Measurements from ENCODE around the gene GLDC. TPM values are rescaled to one million over a fixed set of nuclear protein-coding genes. Genes with fewer than 3 reads are reported as not detected.

Gene GLDC
- total RNA-seq, 4 donors from 2014 or later = 0.17 to 2.5 TPM; not detected in 2

DNA sequence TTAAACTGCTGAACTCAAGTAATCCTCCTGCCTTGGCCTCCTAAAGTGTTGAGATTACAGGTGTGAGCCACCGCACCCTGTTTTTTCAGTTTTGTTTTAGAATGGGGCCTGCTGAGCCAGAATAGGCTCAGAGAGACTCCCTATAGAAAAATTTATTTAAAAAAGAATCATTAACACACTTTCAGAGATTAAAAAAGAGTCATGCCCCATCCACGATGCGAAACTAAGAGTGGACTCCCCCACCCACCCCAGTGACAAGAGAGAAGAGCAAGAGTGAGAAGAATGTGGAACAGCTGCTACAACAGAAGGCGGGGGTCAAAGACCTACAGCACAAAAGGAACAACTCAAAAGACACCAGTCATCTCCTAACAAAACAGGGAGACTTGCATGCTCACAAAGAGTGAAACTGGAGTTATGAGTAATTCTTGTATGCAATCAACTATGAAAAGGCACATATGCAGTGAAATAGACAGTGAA lies 47.2 kb downstream of the GLDC start:
- no peaks in the 10 kb centered on the region for H3K27me3 ChIP-seq
- H3K4me3 ChIP-seq = no peak overlapping the region
- intact Hi-C loops (cut with DNase I) = no loop called here
- TF ChIP-seq, protein P1, sequence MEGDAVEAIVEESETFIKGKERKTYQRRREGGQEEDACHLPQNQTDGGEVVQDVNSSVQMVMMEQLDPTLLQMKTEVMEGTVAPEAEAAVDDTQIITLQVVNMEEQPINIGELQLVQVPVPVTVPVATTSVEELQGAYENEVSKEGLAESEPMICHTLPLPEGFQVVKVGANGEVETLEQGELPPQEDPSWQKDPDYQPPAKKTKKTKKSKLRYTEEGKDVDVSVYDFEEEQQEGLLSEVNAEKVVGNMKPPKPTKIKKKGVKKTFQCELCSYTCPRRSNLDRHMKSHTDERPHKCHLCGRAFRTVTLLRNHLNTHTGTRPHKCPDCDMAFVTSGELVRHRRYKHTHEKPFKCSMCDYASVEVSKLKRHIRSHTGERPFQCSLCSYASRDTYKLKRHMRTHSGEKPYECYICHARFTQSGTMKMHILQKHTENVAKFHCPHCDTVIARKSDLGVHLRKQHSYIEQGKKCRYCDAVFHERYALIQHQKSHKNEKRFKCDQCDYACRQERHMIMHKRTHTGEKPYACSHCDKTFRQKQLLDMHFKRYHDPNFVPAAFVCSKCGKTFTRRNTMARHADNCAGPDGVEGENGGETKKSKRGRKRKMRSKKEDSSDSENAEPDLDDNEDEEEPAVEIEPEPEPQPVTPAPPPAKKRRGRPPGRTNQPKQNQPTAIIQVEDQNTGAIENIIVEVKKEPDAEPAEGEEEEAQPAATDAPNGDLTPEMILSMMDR (IDR thresholded peaks at IDR 0.05) = no peak
- no peak for TF ChIP-seq POLR2A (IDR thresholded peaks at IDR 0.05; ENCODE audit: low read depth)
- no peak for TF ChIP-seq POLR2AphosphoS5 (IDR thresholded peaks at IDR 0.05)
- no peak for TF ChIP-seq EP300 (IDR thresholded peaks at IDR 0.05)
- no peak for DNase-seq (ENCODE audit: extremely low spot score)
- H3K27ac ChIP-seq (replicated peaks in 1 of 4) = no peak overlapping the region
- no peaks in the 10 kb centered on the region for H3K36me3 ChIP-seq
- no peaks in the 10 kb centered on the region for H3K4me1 ChIP-seq
- no peaks in the 10 kb centered on the region for H3K9me3 ChIP-seq
- 75% methylated on average over 4 of the region's 4 CpGs for WGBS

DNA sequence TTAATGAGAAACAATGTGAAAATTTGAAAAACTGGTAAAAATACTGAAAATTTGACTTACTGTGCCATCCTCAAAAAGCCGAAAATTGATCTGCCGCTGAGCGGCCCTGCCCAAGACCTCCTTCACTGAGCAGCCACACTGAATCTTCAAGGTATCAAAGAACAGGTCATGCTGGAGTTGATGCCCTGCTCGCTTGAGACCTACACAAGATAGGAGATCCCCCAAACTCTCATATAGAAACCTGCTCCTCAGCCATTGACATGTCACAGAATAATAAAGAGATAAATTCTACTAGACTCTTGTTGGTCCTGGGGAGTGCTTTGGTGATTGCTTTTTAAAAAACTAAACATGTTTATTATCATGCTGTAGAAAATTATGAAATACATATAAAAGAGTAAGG lies 52.7 kb downstream of the GLDC start:
- Histone ChIP-seq H3K27ac (replicated peaks in 1 of 4) (no peak overlapping the region), H3K4me3 (no peak overlapping the region), H3K4me1 (no peaks in the 10 kb centered on the region), H3K9me3 (no peaks in the 10 kb centered on the region), H3K27me3 (no peaks in the 10 kb centered on the region), H3K36me3 (no peaks in the 10 kb centered on the region)
- intact Hi-C loops (cut with DNase I) = no loop called here
- TF ChIP-seq, protein P1 (IDR thresholded peaks at IDR 0.05) = no peak
- no peak for TF ChIP-seq POLR2A (IDR thresholded peaks at IDR 0.05; ENCODE audit: low read depth)
- no peak for TF ChIP-seq EP300 (IDR thresholded peaks at IDR 0.05)
- TF ChIP-seq POLR2AphosphoS5 (IDR thresholded peaks at IDR 0.05) = no peak
- no peak for DNase-seq (ENCODE audit: extremely low spot score)
- WGBS = 91% methylated on average over 4 of the region's 4 CpGs

DNA sequence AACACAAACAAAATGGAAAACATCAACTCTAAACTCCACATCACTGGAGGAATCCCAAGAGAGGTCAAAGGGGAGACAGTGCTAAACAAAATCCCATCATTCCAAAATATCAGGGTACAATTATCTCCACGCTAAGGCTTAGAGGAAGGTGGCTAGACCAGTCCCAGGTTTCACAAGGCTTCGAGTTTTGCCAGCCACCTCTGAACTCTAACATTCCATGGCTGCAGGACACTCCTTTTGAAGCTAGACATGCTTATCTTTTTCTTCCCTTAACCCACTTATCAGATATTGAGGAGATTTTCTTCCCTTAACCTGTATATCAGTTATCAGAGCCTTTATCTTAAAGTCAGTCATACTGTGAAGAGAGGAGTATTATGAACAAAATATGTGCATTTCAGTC lies 53.3 kb downstream of the GLDC start:
- no peaks in the 10 kb centered on the region for H3K9me3 ChIP-seq
- intact Hi-C loops (cut with DNase I) = no loop called here
- no peaks in the 10 kb centered on the region for H3K27me3 ChIP-seq
- H3K4me1 ChIP-seq = no peaks in the 10 kb centered on the region
- no peaks in the 10 kb centered on the region for H3K36me3 ChIP-seq
- no peak for DNase-seq (ENCODE audit: extremely low spot score)
- WGBS = 51% methylated on average over 2 of the region's 2 CpGs
- no peak overlapping the region for H3K27ac ChIP-seq (replicated peaks in 1 of 4)
- TF ChIP-seq POLR2AphosphoS5 (IDR thresholded peaks at IDR 0.05) (no peak), POLR2A (IDR thresholded peaks at IDR 0.05; ENCODE audit: low read depth) (no peak), EP300 (IDR thresholded peaks at IDR 0.05) (no peak)
- TF ChIP-seq, protein P1 (IDR thresholded peaks at IDR 0.05) = no peak
- no peak overlapping the region for H3K4me3 ChIP-seq

DNA sequence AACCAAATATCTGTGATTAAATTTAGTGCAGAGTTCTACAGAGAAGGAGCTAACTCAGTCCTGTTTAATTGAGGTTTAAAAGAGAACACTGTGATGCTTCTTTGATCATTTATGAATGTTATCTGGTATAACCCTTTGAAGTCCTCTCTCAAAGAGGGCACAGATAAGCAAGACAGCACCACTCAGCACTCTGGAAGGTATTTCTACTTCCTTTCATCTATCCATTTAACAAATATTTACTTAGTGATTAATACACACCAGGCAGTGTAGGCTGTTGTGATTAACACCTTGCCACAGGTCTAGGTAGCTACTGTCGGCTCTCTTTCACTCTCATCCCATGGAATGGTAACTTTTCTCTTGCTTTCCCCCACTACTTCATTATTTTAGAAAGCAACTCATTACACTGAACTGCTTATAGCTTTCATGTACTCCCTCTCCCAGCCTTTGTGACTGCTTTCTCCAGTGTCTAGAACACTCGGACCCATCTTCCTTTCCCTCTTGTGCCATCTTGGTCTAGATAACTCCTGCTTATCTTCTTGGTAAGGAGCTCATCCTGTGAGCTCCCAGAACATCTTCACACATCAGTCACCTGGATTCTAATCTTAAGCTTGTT lies 54.7 kb downstream of the GLDC start:
- intact Hi-C loops (cut with DNase I) = no loop called here
- Histone ChIP-seq H3K9me3 (no peaks in the 10 kb centered on the region), H3K27ac (replicated peaks in 1 of 4) (no peak overlapping the region), H3K36me3 (no peaks in the 10 kb centered on the region), H3K4me1 (no peaks in the 10 kb centered on the region), H3K4me3 (no peak overlapping the region), H3K27me3 (no peaks in the 10 kb centered on the region)
- DNase-seq (ENCODE audit: extremely low spot score) = no peak
- TF ChIP-seq EP300 (IDR thresholded peaks at IDR 0.05) (no peak), POLR2A (IDR thresholded peaks at IDR 0.05; ENCODE audit: low read depth) (no peak), POLR2AphosphoS5 (IDR thresholded peaks at IDR 0.05) (no peak)
- TF ChIP-seq, protein P1 (IDR thresholded peaks at IDR 0.05) = no peak
- 66% methylated on average over 2 of the region's 2 CpGs for WGBS

DNA sequence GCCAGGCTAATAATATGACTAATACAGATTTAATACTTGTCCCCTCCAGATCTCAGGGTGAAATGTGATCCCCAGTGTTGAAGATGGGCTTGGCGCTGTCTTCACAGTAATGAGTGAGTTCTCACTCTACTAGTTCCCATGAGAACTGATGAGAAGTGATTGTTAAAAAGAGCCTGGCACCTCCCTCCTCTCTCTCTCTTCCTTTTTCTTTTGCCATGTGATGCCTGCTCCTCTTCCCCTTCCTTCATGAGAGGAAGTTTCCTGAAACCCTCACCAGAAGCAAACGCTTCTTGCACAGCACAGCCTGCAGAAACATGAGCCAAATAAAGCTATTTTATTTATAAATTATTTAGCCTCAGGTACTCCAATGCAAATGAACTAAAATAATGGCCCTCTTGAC lies 55.2 kb downstream of the GLDC start:
- no peaks in the 10 kb centered on the region for H3K27me3 ChIP-seq
- WGBS = 52% methylated on average over 2 of the region's 2 CpGs
- H3K36me3 ChIP-seq = no peaks in the 10 kb centered on the region
- intact Hi-C loops (cut with DNase I) = no loop called here
- no peak overlapping the region for H3K4me3 ChIP-seq
- no peak for TF ChIP-seq POLR2A (IDR thresholded peaks at IDR 0.05; ENCODE audit: low read depth)
- no peak for TF ChIP-seq POLR2AphosphoS5 (IDR thresholded peaks at IDR 0.05)
- TF ChIP-seq, protein P1 (IDR thresholded peaks at IDR 0.05) = no peak
- no peak for TF ChIP-seq EP300 (IDR thresholded peaks at IDR 0.05)
- no peak for DNase-seq (ENCODE audit: extremely low spot score)
- H3K4me1 ChIP-seq = no peaks in the 10 kb centered on the region
- no peaks in the 10 kb centered on the region for H3K9me3 ChIP-seq
- H3K27ac ChIP-seq (replicated peaks in 1 of 4) = no peak overlapping the region
